OCI-LY7 (cell line): ENCODE measurements around the gene TRIM39. TPM values are rescaled to one million over a fixed set of nuclear protein-coding genes. Genes with fewer than 3 reads are reported as not detected.

ENCODE experiments used
- BruUV-seq: library from RNA; stranded (reverse); fragments of 400-500 nt; replicated peaks from 2 replicates; lab custom pipeline; 2021; lab: Mats Ljungman, UMichigan
- CTCF ChIA-PET: fragments of 300-600 bp; sonication (Branson Sonifier 250); formaldehyde crosslinking; loops from one replicate; lab custom pipeline; 2022; ENCODE audit warnings: antibody characterized with exemption; ENCODE audit not compliant: unreplicated experiment; lab: Charles Lee
- POLR2A ChIA-PET: fragments of 300-600 bp; sonication (Branson Sonifier 250); formaldehyde crosslinking; loops from one replicate; lab custom pipeline; 2022; ENCODE audit warnings: antibody characterized with exemption; lab: Charles Lee
- DNase-seq: peaks from one replicate; pipeline ENCODE4 v3.0.0-alpha.2; 2015; ENCODE audit warnings: low spot score
- H2AFZ ChIP-seq: fragments of 200-600 bp; sonication (generic), shearing (Covaris generic); 2 replicates; pipeline ENCODE4 v1.6.1; 2014; ENCODE audit warnings: mild to moderate bottlenecking, antibody characterized with exemption, low read length, moderate library complexity
- H3K27ac ChIP-seq: fragments of 200-600 bp; sonication (generic); 2 replicates; pipeline ENCODE4 v1.5.1; 2014; ENCODE audit warnings: mixed run types, low read depth, mild to moderate bottlenecking, moderate library complexity, low read length, inconsistent platforms; ENCODE audit not compliant: poor library complexity, severe bottlenecking
- H3K36me3 ChIP-seq: fragments of 200-600 bp; sonication (generic); 2 replicates; pipeline ENCODE4 v1.6.1; 2014; ENCODE audit warnings: mild to moderate bottlenecking, antibody characterized with exemption, low read length, moderate library complexity, mixed read lengths; ENCODE audit not compliant: insufficient read depth
- H3K4me1 ChIP-seq: fragments of 200-600 bp; sonication (generic); 2 replicates; pipeline ENCODE4 v1.5.1; 2014; ENCODE audit warnings: mild to moderate bottlenecking, low read length; ENCODE audit not compliant: insufficient read depth, poor library complexity, severe bottlenecking
- H3K4me2 ChIP-seq: fragments of 200-600 bp; sonication (generic); 2 replicates; pipeline ENCODE4 v1.6.1; 2014; ENCODE audit warnings: mild to moderate bottlenecking, low read length
- H3K4me3 ChIP-seq: fragments of 200-600 bp; sonication (generic); 2 replicates; pipeline ENCODE4 v1.5.1; 2014; ENCODE audit warnings: mild to moderate bottlenecking, low read depth, low read length; ENCODE audit not compliant: poor library complexity, severe bottlenecking
- H3K79me2 ChIP-seq: fragments of 200-600 bp; sonication (generic); 2 replicates; pipeline ENCODE4 v1.6.1; 2016; ENCODE audit warnings: low read depth, mild to moderate bottlenecking, low read length, moderate library complexity, mixed read lengths; ENCODE audit not compliant: insufficient read depth
- H3K9me2 ChIP-seq: fragments of 200-600 bp; sonication (generic); 2 replicates; pipeline ENCODE4 v1.6.1; 2016; ENCODE audit warnings: mild to moderate bottlenecking, low read length, mixed read lengths; ENCODE audit not compliant: insufficient read depth
- H3K9me3 ChIP-seq: fragments of 200-600 bp; sonication (generic); 2 replicates; pipeline ENCODE4 v1.6.1; 2014; ENCODE audit warnings: mild to moderate bottlenecking, mixed run types, low read length, mixed read lengths
- H4K20me1 ChIP-seq: fragments of 200-600 bp; sonication (generic); 2 replicates; pipeline ENCODE4 v1.6.1; 2014; ENCODE audit warnings: mild to moderate bottlenecking, antibody characterized with exemption, low read length, moderate library complexity, mixed read lengths; ENCODE audit not compliant: insufficient read depth
- CTCF ChIP-seq: fragments of 200-600 bp; sonication (generic); conservative IDR thresholded peaks from 2 replicates; pipeline ENCODE4 v1.5.1; 2014; ENCODE audit warnings: mild to moderate bottlenecking, antibody characterized with exemption, low read length, moderate library complexity, mixed read lengths
- EZH2phosphoT487 ChIP-seq: fragments of 200-600 bp; sonication (generic); IDR thresholded peaks from 2 replicates; pipeline ENCODE4 v1.6.1; 2018; ENCODE audit warnings: low read depth, borderline replicate concordance, mild to moderate bottlenecking, mixed run types, antibody characterized with exemption, low read length, moderate library complexity, mixed read lengths
- intact Hi-C: fragments of 100-400 bp; cut with micrococcal nuclease; formaldehyde crosslinking; loops from one replicate; pipeline ENCODE4 v1.10.0; 2022; ENCODE audit not compliant: unreplicated experiment
- total RNA-seq, 2 experiments: library from RNA; depleted of rRNA in 1 of 2; stranded (reverse); fragments of >200 nt in 1 of 2; shearing (Covaris generic) in 1 of 2; gene quantifications; 2 replicates each; pipeline ENCODE4 v1.2.3, GENCODE V29; 2014 to 2022

TRIM39 gene
- total RNA-seq, 2 experiments from 2014 or later, result 11.4 to 17.0 TPM

DNA sequence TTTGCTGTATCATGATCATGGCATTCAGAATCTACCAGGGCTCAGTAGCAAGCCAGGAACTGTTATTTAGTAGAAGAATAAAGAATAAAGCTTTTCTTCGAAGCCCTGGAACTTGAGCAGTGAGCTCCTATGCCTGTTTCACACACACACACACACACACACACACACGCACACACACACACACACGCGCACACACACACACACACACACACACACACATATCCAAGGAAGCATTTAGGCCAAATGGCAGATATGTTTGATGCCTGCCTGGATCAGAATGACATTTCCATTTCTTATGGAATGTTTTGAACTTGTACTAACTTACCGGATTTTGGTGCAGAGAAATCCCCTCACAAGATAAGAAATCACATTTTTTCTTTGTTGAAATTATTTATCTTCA, 53.7 kb downstream of the TRIM39 start:
- H3K27ac ChIP-seq, result no peak overlapping the region
- ChIA-PET CTCF (interaction anchor here (0.6 kb wide), 1 partner anchor 735 kb away, joined by 12 read pairs; no protein-coding TSS in a partner anchor), POLR2A (interaction anchor here (0.6 to 1.2 kb wide), 4 partner anchors 8 to 847 kb away, joined by 3 to 5 read pairs (median 4); no protein-coding TSS in a partner anchor)
- intact Hi-C loops, result no loop called here
- H3K9me3 ChIP-seq, result no peaks in the 10 kb centered on the region
- H3K36me3 ChIP-seq, result no peaks in the 10 kb centered on the region
- H3K4me1 ChIP-seq, result no peaks in the 10 kb centered on the region
- H2AFZ ChIP-seq, result no peak overlapping the region
- H3K4me3 ChIP-seq, result no peak overlapping the region
- DNase-seq, result no peak
- no peaks in the 10 kb centered on the region for H4K20me1 ChIP-seq
- no peaks in the 10 kb centered on the region for H3K79me2 ChIP-seq
- no peak for TF ChIP-seq CTCF
- no peak for TF ChIP-seq EZH2phosphoT487
- BruUV-seq, result no TSS peak
- H3K4me2 ChIP-seq, result no peak overlapping the region
- H3K9me2 ChIP-seq, result no peaks in the 10 kb centered on the region

- DNase-seq, result no peak
- no peak for TF ChIP-seq EZH2phosphoT487
- no peak for TF ChIP-seq CTCF
- POLR2A ChIA-PET, result no interaction called here
- Histone ChIP-seq H3K79me2 (no peaks in the 10 kb centered on the region), H3K4me1 (no peaks in the 10 kb centered on the region), H3K27ac (no peak overlapping the region), H2AFZ (no peak overlapping the region), H4K20me1 (no peaks in the 10 kb centered on the region), H3K9me3 (no peaks in the 10 kb centered on the region), H3K4me3 (no peak overlapping the region), H3K4me2 (no peak overlapping the region), H3K36me3 (no peaks in the 10 kb centered on the region), H3K9me2 (no peaks in the 10 kb centered on the region)
- CTCF ChIA-PET, result no interaction called here
- intact Hi-C loops, result no loop called here
- BruUV-seq, result no TSS peak
These were observed 59.4 kb downstream of the TRIM39 start for GRCh38 chr6:30386166-30386565.

- ChIA-PET POLR2A (no interaction called here), CTCF (no interaction called here)
- Histone ChIP-seq H3K9me2 (no peaks in the 10 kb centered on the region), H3K36me3 (no peaks in the 10 kb centered on the region), H3K79me2 (no peaks in the 10 kb centered on the region), H3K27ac (no peak overlapping the region), H2AFZ (no peak overlapping the region), H3K4me1 (no peaks in the 10 kb centered on the region), H4K20me1 (no peaks in the 10 kb centered on the region), H3K4me2 (no peak overlapping the region), H3K4me3 (no peak overlapping the region), H3K9me3 (no peaks in the 10 kb centered on the region)
- no peak for TF ChIP-seq CTCF
- no peak for TF ChIP-seq EZH2phosphoT487
- DNase-seq, result no peak
- intact Hi-C loops, result no loop called here
- BruUV-seq, result no TSS peak
These were observed 64.5 kb downstream of the TRIM39 start for GRCh38 chr6:30391240-30391639.
